ENCODE data around the gene CHST8. TPM values are rescaled to one million over a fixed set of nuclear protein-coding genes. Genes with fewer than 3 reads are reported as not detected.

CHST8 gene
- total RNA-seq, 1 experiment from 2014 or later = 33.5 TPM

DNA sequence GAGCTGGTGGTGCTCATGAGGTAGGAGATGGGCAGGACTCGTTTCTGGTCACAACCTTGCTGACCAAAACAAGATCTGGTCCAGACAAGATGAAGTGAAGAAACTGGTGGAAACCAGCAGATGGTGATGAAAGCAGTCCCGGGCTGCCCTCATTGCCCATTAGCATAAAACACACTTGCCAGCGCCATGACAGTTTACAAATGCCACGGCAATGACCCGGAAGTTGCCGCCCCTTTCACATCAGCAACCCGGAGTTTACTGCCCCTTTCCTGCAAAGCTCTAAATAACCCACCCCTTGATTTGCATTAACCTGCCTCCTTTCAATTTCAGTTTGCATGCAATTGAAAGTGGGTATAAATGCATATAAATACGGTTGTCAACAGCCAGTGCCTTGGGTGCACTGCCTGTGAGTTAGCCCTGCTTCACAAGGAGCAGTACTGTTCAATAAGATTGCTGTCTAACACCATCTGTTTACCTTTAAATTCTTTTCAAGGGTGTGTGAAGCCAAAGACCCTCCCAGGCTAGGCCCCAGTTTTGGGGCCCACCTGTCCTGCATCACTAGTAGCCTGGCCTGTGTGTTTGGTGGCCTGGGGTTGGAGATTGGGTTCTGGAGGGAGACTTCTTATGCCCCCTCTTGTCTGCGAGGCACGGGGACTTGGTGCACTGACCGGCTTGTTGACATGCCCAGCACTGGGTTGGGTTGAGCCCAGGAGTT is 38.8 kb downstream of the CHST8 start:
- ATAC-seq (peak; percentile 72), DNase-seq (ENCODE audit: low spot score) (peak; percentile 23)
- no peak overlapping the region for H3K4me3 Mint-ChIP-seq
- no peaks in the 10 kb centered on the region for H3K9me3 Mint-ChIP-seq
- POLR2A ChIA-PET = no interaction called here
- H3K27ac Mint-ChIP-seq = peak overlapping the region; percentile 94
- peaks cover 21% of the 10 kb centered on the region for H3K4me1 Mint-ChIP-seq
- TF ChIP-seq SMAD3 (CRISPR knock-in tag; IDR thresholded peaks at IDR 0.05; ENCODE audit: borderline replicate concordance) (no peak), ATF1 (CRISPR knock-in tag; IDR thresholded peaks at IDR 0.05) (no peak), FOXP1 (CRISPR knock-in tag; IDR thresholded peaks at IDR 0.05; ENCODE audit: borderline replicate concordance) (no peak), MAX (CRISPR knock-in tag; IDR thresholded peaks at IDR 0.05) (no peak), ZNF532 (CRISPR knock-in tag; IDR thresholded peaks at IDR 0.05; ENCODE audit: borderline replicate concordance) (no peak), ELF4 (CRISPR knock-in tag; IDR thresholded peaks at IDR 0.05; ENCODE audit: low read depth) (no peak), ZNF281 (CRISPR knock-in tag; IDR thresholded peaks at IDR 0.05) (no peak), GABPB1 (CRISPR knock-in tag; IDR thresholded peaks at IDR 0.05) (no peak), NR2C2 (CRISPR knock-in tag; IDR thresholded peaks at IDR 0.05) (no peak), SOX15 (CRISPR knock-in tag; IDR thresholded peaks at IDR 0.05) (no peak), ZNF138 (CRISPR knock-in tag; conservative IDR thresholded peaks at IDR 0.05) (no peak)
- TF ChIP-seq, protein P1, sequence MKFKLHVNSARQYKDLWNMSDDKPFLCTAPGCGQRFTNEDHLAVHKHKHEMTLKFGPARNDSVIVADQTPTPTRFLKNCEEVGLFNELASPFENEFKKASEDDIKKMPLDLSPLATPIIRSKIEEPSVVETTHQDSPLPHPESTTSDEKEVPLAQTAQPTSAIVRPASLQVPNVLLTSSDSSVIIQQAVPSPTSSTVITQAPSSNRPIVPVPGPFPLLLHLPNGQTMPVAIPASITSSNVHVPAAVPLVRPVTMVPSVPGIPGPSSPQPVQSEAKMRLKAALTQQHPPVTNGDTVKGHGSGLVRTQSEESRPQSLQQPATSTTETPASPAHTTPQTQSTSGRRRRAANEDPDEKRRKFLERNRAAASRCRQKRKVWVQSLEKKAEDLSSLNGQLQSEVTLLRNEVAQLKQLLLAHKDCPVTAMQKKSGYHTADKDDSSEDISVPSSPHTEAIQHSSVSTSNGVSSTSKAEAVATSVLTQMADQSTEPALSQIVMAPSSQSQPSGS (CRISPR knock-in tag; IDR thresholded peaks at IDR 0.05; ENCODE audit: borderline replicate concordance, low read depth) = no peak
- TF ChIP-seq, protein P2, sequence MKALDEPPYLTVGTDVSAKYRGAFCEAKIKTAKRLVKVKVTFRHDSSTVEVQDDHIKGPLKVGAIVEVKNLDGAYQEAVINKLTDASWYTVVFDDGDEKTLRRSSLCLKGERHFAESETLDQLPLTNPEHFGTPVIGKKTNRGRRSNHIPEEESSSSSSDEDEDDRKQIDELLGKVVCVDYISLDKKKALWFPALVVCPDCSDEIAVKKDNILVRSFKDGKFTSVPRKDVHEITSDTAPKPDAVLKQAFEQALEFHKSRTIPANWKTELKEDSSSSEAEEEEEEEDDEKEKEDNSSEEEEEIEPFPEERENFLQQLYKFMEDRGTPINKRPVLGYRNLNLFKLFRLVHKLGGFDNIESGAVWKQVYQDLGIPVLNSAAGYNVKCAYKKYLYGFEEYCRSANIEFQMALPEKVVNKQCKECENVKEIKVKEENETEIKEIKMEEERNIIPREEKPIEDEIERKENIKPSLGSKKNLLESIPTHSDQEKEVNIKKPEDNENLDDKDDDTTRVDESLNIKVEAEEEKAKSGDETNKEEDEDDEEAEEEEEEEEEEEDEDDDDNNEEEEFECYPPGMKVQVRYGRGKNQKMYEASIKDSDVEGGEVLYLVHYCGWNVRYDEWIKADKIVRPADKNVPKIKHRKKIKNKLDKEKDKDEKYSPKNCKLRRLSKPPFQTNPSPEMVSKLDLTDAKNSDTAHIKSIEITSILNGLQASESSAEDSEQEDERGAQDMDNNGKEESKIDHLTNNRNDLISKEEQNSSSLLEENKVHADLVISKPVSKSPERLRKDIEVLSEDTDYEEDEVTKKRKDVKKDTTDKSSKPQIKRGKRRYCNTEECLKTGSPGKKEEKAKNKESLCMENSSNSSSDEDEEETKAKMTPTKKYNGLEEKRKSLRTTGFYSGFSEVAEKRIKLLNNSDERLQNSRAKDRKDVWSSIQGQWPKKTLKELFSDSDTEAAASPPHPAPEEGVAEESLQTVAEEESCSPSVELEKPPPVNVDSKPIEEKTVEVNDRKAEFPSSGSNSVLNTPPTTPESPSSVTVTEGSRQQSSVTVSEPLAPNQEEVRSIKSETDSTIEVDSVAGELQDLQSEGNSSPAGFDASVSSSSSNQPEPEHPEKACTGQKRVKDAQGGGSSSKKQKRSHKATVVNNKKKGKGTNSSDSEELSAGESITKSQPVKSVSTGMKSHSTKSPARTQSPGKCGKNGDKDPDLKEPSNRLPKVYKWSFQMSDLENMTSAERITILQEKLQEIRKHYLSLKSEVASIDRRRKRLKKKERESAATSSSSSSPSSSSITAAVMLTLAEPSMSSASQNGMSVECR (CRISPR knock-in tag; IDR thresholded peaks at IDR 0.05; ENCODE audit: borderline replicate concordance) = no peak
- H3K27me3 Mint-ChIP-seq (ENCODE audit: low read depth) = no peaks in the 10 kb centered on the region
- no peaks in the 10 kb centered on the region for H3K36me3 Mint-ChIP-seq
- CTCF ChIA-PET = interaction anchor here (0.6 to 0.9 kb wide), 2 partner anchors 228 to 245 kb away, joined by 3 to 4 read pairs; no protein-coding TSS in a partner anchor

Data from WTC11 (cell line).